ENCODE data around the gene HCFC1R1.

DNA sequence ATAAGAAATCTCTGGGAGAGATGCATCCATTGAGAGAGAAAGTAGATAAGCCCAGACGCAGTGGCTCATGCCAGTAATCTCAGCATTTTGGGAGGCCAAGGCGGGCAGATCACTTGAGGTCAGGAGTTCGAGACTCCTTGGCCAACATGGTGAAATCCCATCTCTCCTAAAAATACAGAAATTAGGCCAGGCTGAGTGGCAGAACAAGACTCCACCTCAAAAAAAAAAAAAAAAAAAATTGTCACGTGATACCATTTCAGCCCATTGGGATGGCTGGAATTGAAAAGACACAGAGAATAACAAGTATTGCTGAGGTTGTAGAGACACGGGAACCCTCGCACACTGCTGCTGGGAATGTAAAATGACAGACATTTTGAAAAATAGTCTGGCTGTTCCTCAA is 38.8 kb upstream of the HCFC1R1 start:
- TF ChIP-seq CTCF (IDR thresholded peaks at IDR 0.05): no peak
- TF ChIP-seq POLR2A (IDR thresholded peaks at IDR 0.05): no peak
